ENCODE data around the gene CIAO2B. TPM values are rescaled to one million over a fixed set of nuclear protein-coding genes. Genes with fewer than 3 reads are reported as not detected.

The CIAO2B gene
- polyA plus RNA-seq, 1 donor from 2014 or later = 339 TPM

- H3K4me3 ChIP-seq (ENCODE audit: low read length) = peak overlapping the region; percentile 46
- no peaks in the 10 kb centered on the region for H3K9me3 ChIP-seq (ENCODE audit: low read length)
- H3K79me2 ChIP-seq (replicated peaks; ENCODE audit: insufficient read depth, low read length) = no peaks in the 10 kb centered on the region
- no peak overlapping the region for H2AFZ ChIP-seq (ENCODE audit: low read depth, low read length)
- H3K36me3 ChIP-seq (ENCODE audit: insufficient read depth, low read length) = no peaks in the 10 kb centered on the region
- no peak overlapping the region for H3K4me2 ChIP-seq (ENCODE audit: low read length)
- H4K20me1 ChIP-seq (ENCODE audit: insufficient read depth) = no peaks in the 10 kb centered on the region
- peak; percentile 42 for TF ChIP-seq MXI1 (conservative IDR thresholded peaks at IDR 0.05; ENCODE audit: poor library complexity, severe bottlenecking)
- TF ChIP-seq, protein P1, sequence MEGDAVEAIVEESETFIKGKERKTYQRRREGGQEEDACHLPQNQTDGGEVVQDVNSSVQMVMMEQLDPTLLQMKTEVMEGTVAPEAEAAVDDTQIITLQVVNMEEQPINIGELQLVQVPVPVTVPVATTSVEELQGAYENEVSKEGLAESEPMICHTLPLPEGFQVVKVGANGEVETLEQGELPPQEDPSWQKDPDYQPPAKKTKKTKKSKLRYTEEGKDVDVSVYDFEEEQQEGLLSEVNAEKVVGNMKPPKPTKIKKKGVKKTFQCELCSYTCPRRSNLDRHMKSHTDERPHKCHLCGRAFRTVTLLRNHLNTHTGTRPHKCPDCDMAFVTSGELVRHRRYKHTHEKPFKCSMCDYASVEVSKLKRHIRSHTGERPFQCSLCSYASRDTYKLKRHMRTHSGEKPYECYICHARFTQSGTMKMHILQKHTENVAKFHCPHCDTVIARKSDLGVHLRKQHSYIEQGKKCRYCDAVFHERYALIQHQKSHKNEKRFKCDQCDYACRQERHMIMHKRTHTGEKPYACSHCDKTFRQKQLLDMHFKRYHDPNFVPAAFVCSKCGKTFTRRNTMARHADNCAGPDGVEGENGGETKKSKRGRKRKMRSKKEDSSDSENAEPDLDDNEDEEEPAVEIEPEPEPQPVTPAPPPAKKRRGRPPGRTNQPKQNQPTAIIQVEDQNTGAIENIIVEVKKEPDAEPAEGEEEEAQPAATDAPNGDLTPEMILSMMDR (IDR thresholded peaks at IDR 0.05; ENCODE audit: poor library complexity, severe bottlenecking) = no peak
- no peak for TF ChIP-seq SMC3 (conservative IDR thresholded peaks at IDR 0.05; ENCODE audit: poor library complexity)
- TF ChIP-seq POLR2AphosphoS5 (IDR thresholded peaks at IDR 0.05) = no peak
- TF ChIP-seq EP300 (conservative IDR thresholded peaks at IDR 0.05; ENCODE audit: poor library complexity, severe bottlenecking) = peak; percentile 42
- TF ChIP-seq EZH2 (IDR thresholded peaks at IDR 0.05; ENCODE audit: borderline replicate concordance, insufficient read depth, low read length, poor library complexity, severe bottlenecking) = no peak
- TF ChIP-seq RAD21 (conservative IDR thresholded peaks at IDR 0.05) = no peak
- TF ChIP-seq TAF1 (IDR thresholded peaks at IDR 0.05; ENCODE audit: low read depth) = no peak
- TF ChIP-seq, protein P2, sequence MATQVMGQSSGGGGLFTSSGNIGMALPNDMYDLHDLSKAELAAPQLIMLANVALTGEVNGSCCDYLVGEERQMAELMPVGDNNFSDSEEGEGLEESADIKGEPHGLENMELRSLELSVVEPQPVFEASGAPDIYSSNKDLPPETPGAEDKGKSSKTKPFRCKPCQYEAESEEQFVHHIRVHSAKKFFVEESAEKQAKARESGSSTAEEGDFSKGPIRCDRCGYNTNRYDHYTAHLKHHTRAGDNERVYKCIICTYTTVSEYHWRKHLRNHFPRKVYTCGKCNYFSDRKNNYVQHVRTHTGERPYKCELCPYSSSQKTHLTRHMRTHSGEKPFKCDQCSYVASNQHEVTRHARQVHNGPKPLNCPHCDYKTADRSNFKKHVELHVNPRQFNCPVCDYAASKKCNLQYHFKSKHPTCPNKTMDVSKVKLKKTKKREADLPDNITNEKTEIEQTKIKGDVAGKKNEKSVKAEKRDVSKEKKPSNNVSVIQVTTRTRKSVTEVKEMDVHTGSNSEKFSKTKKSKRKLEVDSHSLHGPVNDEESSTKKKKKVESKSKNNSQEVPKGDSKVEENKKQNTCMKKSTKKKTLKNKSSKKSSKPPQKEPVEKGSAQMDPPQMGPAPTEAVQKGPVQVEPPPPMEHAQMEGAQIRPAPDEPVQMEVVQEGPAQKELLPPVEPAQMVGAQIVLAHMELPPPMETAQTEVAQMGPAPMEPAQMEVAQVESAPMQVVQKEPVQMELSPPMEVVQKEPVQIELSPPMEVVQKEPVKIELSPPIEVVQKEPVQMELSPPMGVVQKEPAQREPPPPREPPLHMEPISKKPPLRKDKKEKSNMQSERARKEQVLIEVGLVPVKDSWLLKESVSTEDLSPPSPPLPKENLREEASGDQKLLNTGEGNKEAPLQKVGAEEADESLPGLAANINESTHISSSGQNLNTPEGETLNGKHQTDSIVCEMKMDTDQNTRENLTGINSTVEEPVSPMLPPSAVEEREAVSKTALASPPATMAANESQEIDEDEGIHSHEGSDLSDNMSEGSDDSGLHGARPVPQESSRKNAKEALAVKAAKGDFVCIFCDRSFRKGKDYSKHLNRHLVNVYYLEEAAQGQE (IDR thresholded peaks at IDR 0.05; ENCODE audit: borderline replicate concordance) = no peak
- no peak overlapping the region for H3K27ac ChIP-seq (ENCODE audit: low read length)
- peaks cover 35% of the 10 kb centered on the region for H3K27me3 ChIP-seq (ENCODE audit: insufficient read depth, low read depth, low read length)
- H3K9ac ChIP-seq (ENCODE audit: low read length) = peak overlapping the region; percentile 13
- no peaks in the 10 kb centered on the region for H3F3A ChIP-seq (ENCODE audit: insufficient read depth, low read length, poor library complexity, severe bottlenecking)
- no peaks in the 10 kb centered on the region for H3K9me2 ChIP-seq (ENCODE audit: insufficient read depth, low read length)
Measured at GRCh38 chr16:66926171-66926947, 7.8 kb downstream of the CIAO2B start.

DNA sequence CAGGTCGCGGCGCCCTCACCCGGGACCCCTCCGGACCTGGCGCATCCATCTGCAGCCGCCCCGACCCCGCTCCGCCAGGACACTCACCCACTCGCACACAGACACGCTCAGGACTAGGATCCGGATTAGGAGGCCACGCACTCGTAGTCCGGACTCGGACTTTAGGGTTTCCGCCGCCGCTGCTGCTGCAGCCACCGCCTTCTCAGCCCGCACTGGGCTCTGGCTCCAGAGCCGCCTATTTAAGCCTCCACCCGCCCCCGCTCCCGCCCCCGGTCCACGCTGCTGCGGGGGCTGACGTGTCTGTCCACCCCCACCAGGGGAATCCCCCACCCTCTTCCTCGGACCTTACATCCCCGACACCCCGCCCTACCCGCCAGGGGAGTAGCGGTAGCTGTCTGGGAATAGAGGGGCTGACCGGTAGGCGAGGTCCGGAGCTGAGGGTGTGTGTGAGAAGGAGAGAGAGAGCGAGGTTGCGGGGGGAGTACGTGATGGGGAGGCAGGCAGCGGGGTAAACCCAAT lies 8.8 kb downstream of the CIAO2B start, which contains the start of gene RRAD:
Gene RRAD, minus strand, starts transcription at position 214 of the 519 bp plus-strand sequence. CDS start 356 bp downstream, outside the sequence.
- no peaks in the 10 kb centered on the region for H3F3A ChIP-seq (ENCODE audit: insufficient read depth, low read length, poor library complexity, severe bottlenecking)
- H3K9ac ChIP-seq (ENCODE audit: low read length) = peak within 1 kb of the TSS; percentile 13
- H3K4me2 ChIP-seq (ENCODE audit: low read length) = no peak within 1 kb of the TSS
- TF ChIP-seq, protein P1 (IDR thresholded peaks at IDR 0.05; ENCODE audit: poor library complexity, severe bottlenecking) = no peak
- TF ChIP-seq, protein P2 (IDR thresholded peaks at IDR 0.05; ENCODE audit: borderline replicate concordance) = no peak
- TF ChIP-seq TAF1 (IDR thresholded peaks at IDR 0.05; ENCODE audit: low read depth) (no peak), SMC3 (conservative IDR thresholded peaks at IDR 0.05; ENCODE audit: poor library complexity) (no peak), EP300 (conservative IDR thresholded peaks at IDR 0.05; ENCODE audit: poor library complexity, severe bottlenecking) (no peak), RAD21 (conservative IDR thresholded peaks at IDR 0.05) (no peak)
- H3K36me3 ChIP-seq (ENCODE audit: insufficient read depth, low read length) = no peaks in the 10 kb centered on the region
- no peak within 1 kb of the TSS for H2AFZ ChIP-seq (ENCODE audit: low read depth, low read length)
- no peaks in the 10 kb centered on the region for H3K9me2 ChIP-seq (ENCODE audit: insufficient read depth, low read length)
- H3K4me3 ChIP-seq (ENCODE audit: low read length) = peak within 1 kb of the TSS; percentile 46
- no peak within 1 kb of the TSS for H3K27ac ChIP-seq (ENCODE audit: low read length)
- no peaks in the 10 kb centered on the region for H3K79me2 ChIP-seq (replicated peaks; ENCODE audit: insufficient read depth, low read length)
- H4K20me1 ChIP-seq (ENCODE audit: insufficient read depth) = no peaks in the 10 kb centered on the region
- peaks cover 35% of the 10 kb centered on the region for H3K27me3 ChIP-seq (ENCODE audit: insufficient read depth, low read depth, low read length)
- H3K9me3 ChIP-seq (ENCODE audit: low read length) = no peaks in the 10 kb centered on the region
